Fibroblast of skin of left biceps (primary cell): ENCODE data around the gene C16orf54.
"Not testable (repeated sequence)": the region's sequence is repeated elsewhere in the genome, so short reads cannot be mapped to it uniquely, and the experiment has no call there.

Experiments
- DNase-seq, 2 experiments: peaks; one replicate each; pipeline ENCODE4 v3.0.0-alpha.2; 2013; ENCODE audit warnings: low read depth in 2 of 2

C16orf54 gene

GRCh38 chr16:29740630-29741015 is 5.2 kb downstream of the C16orf54 start:
- DNase-seq = not testable (repeated sequence)

- not testable (repeated sequence) for DNase-seq
Observed at GRCh38 chr16:29739927-29740629, 5.7 kb downstream of the C16orf54 start.

GRCh38 chr16:29738514-29738913 is 7.3 kb downstream of the C16orf54 start:
- no peak for DNase-seq

GRCh38 chr16:29737713-29738112 is 8.1 kb downstream of the C16orf54 start:
- DNase-seq = no peak

GRCh38 chr16:29736764-29737163 is 9.0 kb downstream of the C16orf54 start:
- DNase-seq = no peak

- no peak for DNase-seq
Observed at GRCh38 chr16:29736112-29736511, 9.7 kb downstream of the C16orf54 start.

GRCh38 chr16:29734786-29735185 is 11.0 kb downstream of the C16orf54 start:
- no peak for DNase-seq

GRCh38 chr16:29731768-29732601 is 13.8 kb downstream of the C16orf54 start:
- DNase-seq = not testable (repeated sequence)

- no peak for DNase-seq
Observed at GRCh38 chr16:29730649-29731048, 15.1 kb downstream of the C16orf54 start.

GRCh38 chr16:29729116-29729521 is 16.7 kb downstream of the C16orf54 start:
- peak; percentile 10 to 20 for DNase-seq

GRCh38 chr16:29727452-29727851 is 18.3 kb downstream of the C16orf54 start:
- DNase-seq = no peak

GRCh38 chr16:29726845-29727377 is 18.9 kb downstream of the C16orf54 start:
- no peak for DNase-seq

GRCh38 chr16:29721167-29721879 is 24.5 kb downstream of the C16orf54 start:
- DNase-seq = peak; percentile 6 to 8

- DNase-seq = no peak
Observed at GRCh38 chr16:29720703-29721102, 25.1 kb downstream of the C16orf54 start.

- DNase-seq = no peak
Observed at GRCh38 chr16:29719063-29719462, 26.7 kb downstream of the C16orf54 start.

- no peak for DNase-seq
Observed at GRCh38 chr16:29717113-29717512, 28.7 kb downstream of the C16orf54 start.

- no peak for DNase-seq
Observed at GRCh38 chr16:29714972-29715371, 30.8 kb downstream of the C16orf54 start.

GRCh38 chr16:29714396-29714795 is 31.4 kb downstream of the C16orf54 start:
- no peak for DNase-seq

GRCh38 chr16:29712809-29713208 is 33.0 kb downstream of the C16orf54 start:
- no peak for DNase-seq

GRCh38 chr16:29710227-29711219 is 35.3 kb downstream of the C16orf54 start:
- DNase-seq = peak; percentile 31 to 42

GRCh38 chr16:29709657-29710056 is 36.1 kb downstream of the C16orf54 start:
- not testable (repeated sequence) for DNase-seq
